Measurements from ENCODE around the gene SPEM1. TPM values are rescaled to one million over a fixed set of nuclear protein-coding genes. Genes with fewer than 3 reads are reported as not detected.
A peak's percentile ranks its signal among the peaks of the same experiment; 100 is the strongest.

The SPEM1 gene
- total RNA-seq, 1 experiment from 2014 or later: not detected

- no peak for DNase-seq (ENCODE audit: low read depth)
These were observed 1.5 kb upstream of the SPEM1 start for GRCh38 chr17:7418472-7419152.

- DNase-seq (ENCODE audit: low read depth): no peak
These were observed 1.1 kb downstream of the SPEM1 start for GRCh38 chr17:7421186-7421585.

- DNase-seq (ENCODE audit: low read depth): no peak
These were observed 3.6 kb downstream of the SPEM1 start for GRCh38 chr17:7423679-7424078.

GRCh38 chr17:7425316-7425715 lies 5.2 kb downstream of the SPEM1 start, which contains the start of gene SPEM2:
Gene SPEM2 (plus strand): TSS chr17:7425616. CDS start chr17:7425689, 73 bp downstream.
- no peak for DNase-seq (ENCODE audit: low read depth)

GRCh38 chr17:7425756-7426155 lies 5.6 kb downstream of the SPEM1 start:
- no peak for DNase-seq (ENCODE audit: low read depth)

- DNase-seq (ENCODE audit: low read depth): no peak
These were observed 6.2 kb downstream of the SPEM1 start for GRCh38 chr17:7426203-7426863.

- DNase-seq (ENCODE audit: low read depth): no peak
These were observed 6.9 kb downstream of the SPEM1 start for GRCh38 chr17:7426896-7427489.

- DNase-seq (ENCODE audit: low read depth): no peak
These were observed 7.4 kb downstream of the SPEM1 start for GRCh38 chr17:7427549-7427948.

GRCh38 chr17:7428557-7428956 lies 8.4 kb downstream of the SPEM1 start, which contains the start of gene SPEM3:
Gene SPEM3 (plus strand): TSS chr17:7428857. CDS start chr17:7428903, 46 bp downstream.
- DNase-seq (ENCODE audit: low read depth): no peak

- DNase-seq (ENCODE audit: low read depth): no peak
These were observed 9.6 kb downstream of the SPEM1 start for GRCh38 chr17:7429722-7430121.

GRCh38 chr17:7431231-7431630 lies 11.1 kb downstream of the SPEM1 start:
- no peak for DNase-seq (ENCODE audit: low read depth)

- no peak for DNase-seq (ENCODE audit: low read depth)
These were observed 12.2 kb downstream of the SPEM1 start for GRCh38 chr17:7432296-7432695.

GRCh38 chr17:7435676-7436555 lies 15.8 kb downstream of the SPEM1 start:
- DNase-seq (ENCODE audit: low read depth): no peak

GRCh38 chr17:7436556-7437368 lies 16.6 kb downstream of the SPEM1 start:
- DNase-seq (ENCODE audit: low read depth): peak; percentile 68

- DNase-seq (ENCODE audit: low read depth): no peak
These were observed 17.3 kb downstream of the SPEM1 start for GRCh38 chr17:7437369-7437863.

GRCh38 chr17:7437950-7438614 lies 18.0 kb downstream of the SPEM1 start:
- no peak for DNase-seq (ENCODE audit: low read depth)

- no peak for DNase-seq (ENCODE audit: low read depth)
These were observed 18.7 kb downstream of the SPEM1 start for GRCh38 chr17:7438656-7439460.

- no peak for DNase-seq (ENCODE audit: low read depth)
These were observed 19.5 kb downstream of the SPEM1 start, which contains the start of gene FGF11 for GRCh38 chr17:7439462-7440112. Gene FGF11 (plus strand): TSS chr17:7439512. CDS start chr17:7439621, 109 bp downstream.

All from HT1080 (cell line).